NCI-H446 treated with DMSO at 0.1 percent for 48 hours (cell line): Measurements from ENCODE around the gene AUTS2.

Experiments
- DNase-seq: peaks from one replicate; lab custom pipeline; 2025; lab: John Stamatoyannopoulos, UW

The AUTS2 gene

GRCh38 chr7:70035955-70036354 is 437.7 kb downstream of the AUTS2 start:
- DNase-seq = no peak

- no peak for DNase-seq
Measured at GRCh38 chr7:70036695-70037094, 438.4 kb downstream of the AUTS2 start.

DNA sequence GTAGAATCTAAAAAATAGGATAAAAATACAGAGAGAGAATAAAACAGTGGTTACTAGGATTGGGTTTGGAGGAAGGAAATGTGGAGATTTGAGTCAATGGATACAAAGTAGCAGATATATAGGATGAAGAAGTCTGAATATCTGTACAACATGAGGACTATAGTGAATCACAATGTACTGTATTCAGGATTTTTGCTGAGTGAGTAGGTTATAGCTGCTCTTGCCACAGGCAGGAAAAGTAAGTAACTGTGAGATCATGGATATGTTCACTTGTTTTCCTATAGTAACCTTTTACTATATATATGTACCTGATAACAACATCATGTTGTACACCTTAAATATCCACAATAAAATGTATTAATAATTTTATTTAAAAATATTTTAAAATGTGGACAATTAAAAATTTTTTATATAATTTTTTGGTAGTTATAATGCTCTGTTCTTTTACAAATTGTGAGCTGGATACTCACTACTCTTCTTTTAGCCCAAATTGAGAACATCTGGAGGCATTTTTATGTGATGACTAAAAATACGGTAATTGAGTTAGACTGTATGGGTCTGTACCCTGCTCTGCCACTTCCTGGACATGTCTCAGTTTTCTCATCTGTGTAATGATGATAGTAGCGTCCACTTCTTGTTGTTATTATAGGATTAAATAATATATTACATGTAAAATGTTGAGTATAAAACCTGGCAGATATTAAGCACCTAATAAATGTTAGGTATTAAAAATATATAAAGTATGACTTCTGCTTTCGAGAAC is 439.1 kb downstream of the AUTS2 start:
- DNase-seq = no peak

DNA sequence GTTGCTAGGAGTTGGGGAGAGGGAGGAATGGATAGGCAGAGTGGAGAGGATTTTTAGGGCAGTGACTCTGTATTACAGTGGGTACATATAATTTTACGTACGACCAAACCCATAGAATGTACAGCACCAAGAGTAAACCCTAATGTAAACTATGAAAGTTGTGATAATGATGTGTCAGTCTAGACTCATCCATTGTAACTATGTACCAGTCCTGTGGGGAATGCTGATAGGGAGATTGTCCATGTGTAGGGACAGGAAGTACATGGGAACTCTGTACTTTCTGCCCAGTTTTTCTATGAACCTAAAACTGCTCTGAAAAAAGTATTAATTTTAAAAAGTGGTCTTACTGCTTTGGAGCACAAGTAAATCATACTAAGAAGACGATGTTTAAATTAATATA is 441.8 kb downstream of the AUTS2 start:
- no peak for DNase-seq

DNA sequence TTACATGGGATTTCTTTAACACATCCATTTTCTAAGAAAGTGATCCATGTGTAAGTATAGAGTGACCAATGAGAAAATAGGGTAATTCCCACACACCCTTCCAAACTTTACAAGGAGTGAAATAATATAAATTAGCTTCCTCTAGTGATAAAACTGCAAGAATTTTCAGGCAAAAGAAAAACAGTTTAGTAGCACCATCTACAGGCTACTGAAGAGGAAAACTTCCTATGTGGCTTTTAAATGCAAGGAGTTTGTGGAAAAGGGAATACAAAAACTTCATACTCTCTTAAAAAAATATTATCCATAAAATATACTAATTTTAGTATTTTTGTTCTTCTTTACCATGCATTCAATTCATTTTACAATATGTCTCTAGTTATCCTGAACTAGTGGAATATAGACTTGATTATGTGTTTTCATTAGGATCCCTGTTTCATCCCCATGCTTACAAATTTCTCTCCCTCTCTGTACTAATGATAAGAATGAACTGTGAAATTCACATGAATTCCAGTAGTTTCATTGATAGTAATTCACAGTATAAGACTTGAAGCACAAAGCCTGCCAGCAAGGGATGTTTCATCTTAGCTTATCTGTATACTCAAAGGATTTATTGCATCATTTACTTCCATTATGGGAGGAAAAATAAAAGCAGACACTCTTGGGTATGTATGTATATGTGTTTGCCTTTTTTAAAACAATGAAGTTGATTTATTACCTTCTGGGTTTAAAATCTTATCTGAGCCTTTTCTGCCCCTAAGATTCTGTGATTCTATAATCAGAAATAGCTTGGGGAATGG is 442.9 kb downstream of the AUTS2 start:
- DNase-seq = no peak

- no peak for DNase-seq
Measured at GRCh38 chr7:70042533-70042932, 444.3 kb downstream of the AUTS2 start.

GRCh38 chr7:70043015-70043538 is 444.8 kb downstream of the AUTS2 start:
- DNase-seq = no peak

DNA sequence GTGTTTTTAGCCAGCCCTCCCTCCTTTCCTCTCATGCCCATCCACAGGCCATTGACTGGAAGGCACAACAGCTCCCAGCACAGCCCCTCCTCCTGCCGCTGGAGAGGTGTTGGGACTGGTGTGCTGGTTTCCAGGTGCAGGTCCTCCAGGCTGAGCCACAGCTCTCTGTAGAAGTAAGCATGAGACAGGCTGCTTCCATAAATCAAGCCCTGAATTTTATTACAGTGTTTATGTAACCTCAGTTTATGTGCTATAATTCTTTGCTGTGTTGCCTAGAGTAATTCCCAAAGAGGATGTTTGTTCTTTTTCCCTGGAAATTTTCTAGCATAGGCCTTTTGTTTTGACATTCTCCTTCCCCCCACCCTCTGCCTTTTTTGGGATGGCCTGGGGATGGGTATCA is 445.8 kb downstream of the AUTS2 start:
- no peak for DNase-seq

DNA sequence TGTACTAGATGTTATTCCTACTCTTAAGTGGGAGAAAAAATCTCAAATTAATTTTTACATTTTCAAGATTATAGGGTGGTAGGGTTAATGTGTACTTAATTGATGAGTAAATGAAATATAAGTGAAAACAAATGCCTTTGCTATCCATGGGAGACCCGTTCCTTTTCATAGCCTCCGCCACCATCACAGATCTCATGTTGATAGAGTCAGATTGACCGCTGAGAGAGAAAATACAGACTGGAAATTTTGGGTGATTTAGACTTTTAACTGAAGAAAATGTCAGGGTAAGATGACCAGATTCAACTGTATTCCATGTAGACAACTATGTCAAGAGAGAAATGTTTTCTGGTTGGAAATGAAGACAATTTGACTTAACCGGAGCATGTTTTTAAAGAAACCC is 446.2 kb downstream of the AUTS2 start:
- no peak for DNase-seq

- no peak for DNase-seq
Measured at GRCh38 chr7:70044981-70045380, 446.7 kb downstream of the AUTS2 start.

DNA sequence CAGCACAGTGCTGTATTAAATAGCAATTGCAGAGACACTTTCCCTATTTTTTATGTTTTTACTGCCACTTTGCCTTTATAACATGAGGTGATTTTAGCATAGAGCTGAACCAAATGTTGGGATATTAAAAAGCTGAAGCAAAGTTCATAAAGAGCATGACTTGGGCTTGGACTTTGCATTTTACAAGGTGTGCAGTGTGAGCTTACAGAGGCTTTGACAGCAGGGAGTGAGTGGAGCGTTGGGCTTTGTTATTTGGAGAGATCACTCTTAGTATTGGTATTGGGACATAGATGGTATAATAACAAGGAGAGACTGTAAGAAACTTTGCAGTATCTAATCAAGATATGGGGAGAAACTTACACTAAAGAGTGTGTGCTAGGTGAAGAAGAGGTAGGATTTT is 449.1 kb downstream of the AUTS2 start:
- no peak for DNase-seq

DNA sequence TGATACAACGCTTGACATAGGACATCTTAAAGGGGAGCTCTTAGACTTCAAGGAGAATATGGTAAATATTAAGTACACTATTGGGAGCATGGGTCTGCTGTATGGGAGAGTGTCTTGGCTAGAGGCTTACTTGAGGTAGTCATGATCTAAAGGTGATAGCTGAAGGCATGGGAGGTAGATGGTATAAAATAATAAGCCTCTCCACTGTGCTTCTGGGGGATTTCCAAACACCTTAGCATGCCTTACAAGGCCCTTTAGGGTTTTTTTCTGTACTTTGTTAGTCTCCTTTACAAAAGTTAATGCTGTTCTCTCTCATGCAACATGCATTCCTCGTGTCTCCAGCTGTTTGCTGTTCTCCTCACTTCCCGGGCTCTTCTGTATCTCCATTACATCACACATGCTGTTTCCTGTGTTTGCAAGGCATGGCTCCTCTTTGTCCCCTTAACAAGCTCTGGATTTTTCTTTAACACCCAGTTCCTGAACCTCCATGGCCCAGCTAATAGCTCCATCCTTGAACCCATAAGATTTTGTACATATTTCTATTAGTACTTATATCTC is 449.7 kb downstream of the AUTS2 start:
- DNase-seq = no peak

GRCh38 chr7:70051726-70052125 is 453.5 kb downstream of the AUTS2 start:
- DNase-seq = no peak

- DNase-seq = no peak
Measured at GRCh38 chr7:70052691-70053090, 454.4 kb downstream of the AUTS2 start.

GRCh38 chr7:70053421-70053820 is 455.1 kb downstream of the AUTS2 start:
- DNase-seq = no peak

- no peak for DNase-seq
Measured at GRCh38 chr7:70053989-70054388, 455.7 kb downstream of the AUTS2 start.

GRCh38 chr7:70056363-70056762 is 458.1 kb downstream of the AUTS2 start:
- no peak for DNase-seq

GRCh38 chr7:70060298-70061068 is 462.2 kb downstream of the AUTS2 start:
- no peak for DNase-seq

GRCh38 chr7:70063371-70063770 is 465.1 kb downstream of the AUTS2 start:
- no peak for DNase-seq

GRCh38 chr7:70063927-70064326 is 465.7 kb downstream of the AUTS2 start:
- DNase-seq = no peak

DNA sequence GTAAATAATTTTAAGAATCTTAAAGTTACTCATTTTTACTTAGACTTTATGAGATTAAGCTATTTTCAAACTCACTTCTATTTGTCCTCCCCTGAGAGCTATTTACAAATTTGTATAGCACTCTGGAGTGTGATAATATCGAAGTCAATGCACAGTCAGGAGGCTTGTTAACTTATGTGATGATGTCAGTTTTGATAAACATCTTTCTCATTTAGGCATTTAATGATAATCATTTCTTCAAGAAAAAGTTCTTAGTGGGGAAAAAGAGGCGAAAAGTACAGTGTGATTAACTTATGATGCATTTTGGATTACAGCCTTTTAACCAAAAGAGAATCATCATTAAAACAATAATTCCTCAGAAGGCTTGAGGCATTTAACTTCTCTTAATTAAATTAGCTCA is 468.6 kb downstream of the AUTS2 start:
- no peak for DNase-seq

DNA sequence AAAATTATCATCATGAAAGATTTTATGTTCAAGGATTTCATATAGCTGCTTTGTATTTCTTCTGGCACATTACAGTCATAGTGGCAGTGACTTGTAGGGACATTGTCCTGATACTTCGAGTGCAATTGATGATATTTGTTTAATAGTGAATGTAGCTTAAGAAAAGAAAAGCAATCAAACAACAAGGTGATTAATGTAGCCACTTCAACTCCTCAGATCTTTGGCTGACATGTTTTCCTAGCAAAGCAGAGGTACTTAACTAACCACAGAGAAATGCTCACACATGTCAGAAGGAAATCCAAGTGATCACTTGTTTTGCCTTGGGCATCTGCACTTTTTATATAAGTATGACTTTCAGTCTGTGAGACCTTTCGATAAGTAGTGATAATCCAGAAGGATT is 470.3 kb downstream of the AUTS2 start:
- no peak for DNase-seq
